Upper lobe of left lung (tissue), 4 donors: ENCODE data around the gene ZC3H7B.

Experiments used
- EP300 ChIP-seq, 4 donors: sonication (generic); formaldehyde crosslinking; IDR thresholded peaks; one replicate each; pipeline ENCODE4 v1.5.1; 2017; ENCODE audit warnings: antibody characterized with exemption in 4 of 4, control low read depth in 2 of 4
- POLR2A ChIP-seq, 4 donors: fragments of 450-650 bp; IDR thresholded peaks; one replicate each; pipeline ENCODE4 v1.5.1; 2016 to 2017; ENCODE audit warnings: antibody characterized with exemption in 4 of 4, mild to moderate bottlenecking in 2 of 4
- POLR2AphosphoS5 ChIP-seq, 2 donors: sonication (generic); formaldehyde crosslinking; IDR thresholded peaks; one replicate each; pipeline ENCODE4 v1.5.1; 2017; ENCODE audit warnings: antibody characterized with exemption in 2 of 2
- TF ChIP-seq, protein P1 (sequence below), 6 experiments: fragments of 450-650 bp in 4 of 6; fragments of 200-600 bp in 2 of 6; sonication (generic) in 2 of 6; IDR thresholded peaks; one replicate each; pipeline ENCODE4 v1.5.1; 2016 to 2019; ENCODE audit warnings: antibody characterized with exemption in 6 of 6

DNA sequence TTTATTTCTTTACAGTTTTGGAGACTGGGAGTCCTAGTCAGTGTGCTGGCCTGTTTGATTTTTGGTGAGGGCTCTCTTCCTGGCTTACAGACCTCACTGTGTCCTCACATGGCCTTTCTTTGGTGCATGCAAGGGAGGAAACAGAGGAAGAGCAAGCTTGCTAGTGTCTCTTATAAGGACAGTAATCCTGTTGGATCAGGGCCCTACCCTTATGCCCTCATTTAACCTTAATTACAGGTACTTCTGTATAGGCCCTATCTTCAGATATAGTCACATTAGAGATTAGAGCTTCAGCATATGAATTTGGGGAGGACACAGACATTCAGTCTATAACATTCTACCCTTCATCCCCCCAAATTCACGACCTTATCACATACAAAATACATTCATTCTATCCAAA lies 14.3 kb downstream of the ZC3H7B start:
- TF ChIP-seq POLR2AphosphoS5 (IDR thresholded peaks at IDR 0.05) (no peak), POLR2A (IDR thresholded peaks at IDR 0.05) (no peak), EP300 (IDR thresholded peaks at IDR 0.05) (no peak)
- TF ChIP-seq, protein P1, sequence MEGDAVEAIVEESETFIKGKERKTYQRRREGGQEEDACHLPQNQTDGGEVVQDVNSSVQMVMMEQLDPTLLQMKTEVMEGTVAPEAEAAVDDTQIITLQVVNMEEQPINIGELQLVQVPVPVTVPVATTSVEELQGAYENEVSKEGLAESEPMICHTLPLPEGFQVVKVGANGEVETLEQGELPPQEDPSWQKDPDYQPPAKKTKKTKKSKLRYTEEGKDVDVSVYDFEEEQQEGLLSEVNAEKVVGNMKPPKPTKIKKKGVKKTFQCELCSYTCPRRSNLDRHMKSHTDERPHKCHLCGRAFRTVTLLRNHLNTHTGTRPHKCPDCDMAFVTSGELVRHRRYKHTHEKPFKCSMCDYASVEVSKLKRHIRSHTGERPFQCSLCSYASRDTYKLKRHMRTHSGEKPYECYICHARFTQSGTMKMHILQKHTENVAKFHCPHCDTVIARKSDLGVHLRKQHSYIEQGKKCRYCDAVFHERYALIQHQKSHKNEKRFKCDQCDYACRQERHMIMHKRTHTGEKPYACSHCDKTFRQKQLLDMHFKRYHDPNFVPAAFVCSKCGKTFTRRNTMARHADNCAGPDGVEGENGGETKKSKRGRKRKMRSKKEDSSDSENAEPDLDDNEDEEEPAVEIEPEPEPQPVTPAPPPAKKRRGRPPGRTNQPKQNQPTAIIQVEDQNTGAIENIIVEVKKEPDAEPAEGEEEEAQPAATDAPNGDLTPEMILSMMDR (IDR thresholded peaks at IDR 0.05): no peak
